ENCODE measurements around the gene UBE2F. TPM values are rescaled to one million over a fixed set of nuclear protein-coding genes. Genes with fewer than 3 reads are reported as not detected.

The UBE2F gene
- total and polyA plus RNA-seq, 9 of the 15 experiments (the other 6 are each of a cell fraction or from before 2014, with no cell fraction given) = 18.1 to 88.1 (median 53.0) TPM

- intact Hi-C loops (cut with micrococcal nuclease) = no loop called here
- FAIRE-seq = peak; percentile 6
- TF ChIP-seq PKNOX1 (IDR thresholded peaks at IDR 0.05) (no peak), THAP7 (CRISPR knock-in tag; IDR thresholded peaks at IDR 0.05) (no peak), JUN (IDR thresholded peaks at IDR 0.05; ENCODE audit: borderline replicate concordance, low read depth, low read length) (peak; percentile 40; the same call in 1 of the 2 replicates), JUN (CRISPR knock-in tag; IDR thresholded peaks at IDR 0.05; ENCODE audit: borderline replicate concordance) (no peak), JUND (IDR thresholded peaks at IDR 0.05; ENCODE audit: borderline replicate concordance, low read depth, low read length) (no peak), JUND (tag; IDR thresholded peaks at IDR 0.05; ENCODE audit: borderline replicate concordance, low read depth, low read length) (no peak), HCFC1 (IDR thresholded peaks at IDR 0.05; ENCODE audit: low read depth, low read length) (no peak), PREB (CRISPR knock-in tag; IDR thresholded peaks at IDR 0.05) (no peak), ELK1 (CRISPR knock-in tag; IDR thresholded peaks at IDR 0.05) (no peak), SMAD3 (CRISPR knock-in tag; conservative IDR thresholded peaks at IDR 0.05) (no peak), NR3C1 (CRISPR knock-in tag; IDR thresholded peaks at IDR 0.05) (no peak), ZNF311 (CRISPR knock-in tag; IDR thresholded peaks at IDR 0.05) (no peak), ELK3 (CRISPR knock-in tag; IDR thresholded peaks at IDR 0.05) (no peak), CTBP1 (IDR thresholded peaks at IDR 0.05; ENCODE audit: borderline replicate concordance) (no peak), ZNF24 (IDR thresholded peaks at IDR 0.05) (no peak), PURB (CRISPR knock-in tag; IDR thresholded peaks at IDR 0.05; ENCODE audit: low read depth) (no peak), FOS (IDR thresholded peaks at IDR 0.05; ENCODE audit: extremely low read depth, insufficient read length) (no peak), PYGO2 (tag; IDR thresholded peaks at IDR 0.05) (no peak), IFI16 (CRISPR knock-in tag; IDR thresholded peaks at IDR 0.05) (no peak)
Measured at GRCh38 chr2:237962432-237963084, 4.3 kb upstream of the UBE2F start.

More at GRCh38 chr2:237962432-237963084, 4.3 kb upstream of the UBE2F start:
- no peak overlapping the region for H3K9ac ChIP-seq (ENCODE audit: insufficient read depth in 1 of 2, low read depth in 2 of 2, low read length in 2 of 2)
- no peak overlapping the region for H2AFZ ChIP-seq (ENCODE audit: low read depth, low read length)
- H3K4me2 ChIP-seq (ENCODE audit: insufficient read depth, low read length) = no peak overlapping the region
- no peaks in the 10 kb centered on the region for H3K27me3 ChIP-seq (ENCODE audit: control insufficient read depth in 2 of 2, insufficient read depth in 2 of 2, low read length in 2 of 2)
- no TSS peak for BruUV-seq (replicated peaks)
- ChIA-PET POLR2A (no interaction called here), CTCF (ENCODE audit: low intra/inter-chr PET ratio) (no interaction called here)
- no peak overlapping the region for H3K27ac ChIP-seq (ENCODE audit: extremely low read depth, low read depth, low read length)
- no peak overlapping the region for H3K4me3 ChIP-seq
- no peak for ATAC-seq
- 77% methylated on average over 5 of the region's 5 CpGs for WGBS (ENCODE audit: insufficient coverage, low coverage, missing lambda C conversion rate)
- peaks cover 4% of the 10 kb centered on the region for H3K79me2 ChIP-seq (ENCODE audit: control insufficient read depth, insufficient read depth, low read length)
- no peaks in the 10 kb centered on the region for H3K36me3 ChIP-seq (ENCODE audit: control insufficient read depth, insufficient read depth, low read length)
- in situ Hi-C loops (cut with MboI) = loop anchor here (5.0 kb wide), 1 partner anchor 35 kb away; no protein-coding TSS in a partner anchor
- no peak for DNase-seq (ENCODE audit: extremely low read depth in 1 of 4, low spot score in 3 of 4)
- H3K4me1 ChIP-seq (replicated peaks in 1 of 2; ENCODE audit: control insufficient read depth in 2 of 2, insufficient read depth in 2 of 2, low read length in 2 of 2) = peaks cover 23 to 24% of the 10 kb centered on the region in 2 experiments
- no peaks in the 10 kb centered on the region for H3K9me1 ChIP-seq (ENCODE audit: control insufficient read depth, insufficient read depth, low read length)
- peaks cover 18% of the 10 kb centered on the region for H3K9me3 ChIP-seq (replicated peaks; ENCODE audit: control insufficient read depth, insufficient read depth, low read depth, low read length)
- H4K20me1 ChIP-seq (replicated peaks; ENCODE audit: control insufficient read depth, insufficient read depth, low read length) = peaks cover under 1% of the 10 kb centered on the region; the same call in 1 of the 2 replicates

Measured in K562 (cell line).